HepG2 (cell line): ENCODE measurements around the gene RAB36.
"Not testable (repeated sequence)": the region's sequence is repeated elsewhere in the genome, so short reads cannot be mapped to it uniquely, and the experiment has no call there.

ENCODE experiments used
- CBX5 ChIP-seq: sonication (generic); formaldehyde crosslinking; IDR thresholded peaks from 2 replicates; pipeline ENCODE4 v1.4.0; 2020; ENCODE audit warnings: missing genetic modification reagents, borderline replicate concordance
- CTCF ChIP-seq: sonication (generic); formaldehyde crosslinking; IDR thresholded peaks from 2 replicates; pipeline ENCODE4 v1.5.0; 2020; ENCODE audit warnings: mild to moderate bottlenecking, missing genetic modification reagents, moderate library complexity
- ELK4 ChIP-seq: sonication (generic); formaldehyde crosslinking; IDR thresholded peaks from 2 replicates; pipeline ENCODE4 v1.9.0; 2021; ENCODE audit warnings: missing genetic modification reagents, borderline replicate concordance
- FOSL1 ChIP-seq: sonication (generic); formaldehyde crosslinking; IDR thresholded peaks from 2 replicates; pipeline ENCODE4 v1.9.0; 2021; ENCODE audit warnings: missing genetic modification reagents, borderline replicate concordance
- HOXA7 ChIP-seq: sonication (generic); formaldehyde crosslinking; IDR thresholded peaks from 2 replicates; pipeline ENCODE4 v1.8.1; 2022; ENCODE audit warnings: mild to moderate bottlenecking, missing genetic modification reagents, moderate library complexity
- MBNL3 ChIP-seq: fragments of 250-450 bp; sonication (Bioruptor Pico); conservative IDR thresholded peaks from 2 replicates; pipeline ENCODE4 v1.8.0; 2022; ENCODE audit warnings: mild to moderate bottlenecking, inconsistent platforms
- POLR2A ChIP-seq, 2 experiments: IDR thresholded peaks; 2 replicates each; pipeline ENCODE4 v1.6.1; 2011; ENCODE audit warnings: low read depth in 2 of 2, low read length in 2 of 2, mild to moderate bottlenecking in 1 of 2, moderate library complexity in 1 of 2; ENCODE audit not compliant: insufficient read depth in 1 of 2
- PTBP1 ChIP-seq: fragments of 200-400 bp; formaldehyde crosslinking; IDR thresholded peaks from 2 replicates; pipeline ENCODE4 v1.6.1; 2018; ENCODE audit warnings: low read length, low read depth; ENCODE audit not compliant: poor library complexity, severe bottlenecking
- SRF ChIP-seq: IDR thresholded peaks from 2 replicates; pipeline ENCODE4 v1.6.1; 2011; ENCODE audit warnings: mild to moderate bottlenecking, low read depth, low read length, moderate library complexity
- TCF7L2 ChIP-seq: IDR thresholded peaks from 2 replicates; pipeline ENCODE4 v1.6.1; 2011; ENCODE audit warnings: mild to moderate bottlenecking, low read depth, low read length, moderate library complexity
- ZBTB21 ChIP-seq: sonication (generic); formaldehyde crosslinking; IDR thresholded peaks from 2 replicates; pipeline ENCODE4 v1.4.0; 2020; ENCODE audit warnings: missing genetic modification reagents
- ZNF292 ChIP-seq: sonication (generic); formaldehyde crosslinking; IDR thresholded peaks from 2 replicates; pipeline ENCODE4 v1.8.1; 2022; ENCODE audit warnings: mild to moderate bottlenecking, low read depth, missing genetic modification reagents, borderline replicate concordance
- ZNF563 ChIP-seq: sonication (generic); formaldehyde crosslinking; IDR thresholded peaks from 2 replicates; pipeline ENCODE4 v1.8.0; 2022; ENCODE audit warnings: mild to moderate bottlenecking, moderate library complexity, missing genetic modification reagents
- ZNF614 ChIP-seq: IDR thresholded peaks from 2 replicates; pipeline ENCODE4 v1.6.1; 2018; ENCODE audit warnings: missing biosample characterization, missing genetic modification reagents, inconsistent platforms, borderline replicate concordance

GRCh38 chr22:23136991-23137390 lies 8.3 kb upstream of the RAB36 start:
- TF ChIP-seq ZNF614 (CRISPR knock-in tag); ZNF563 (CRISPR knock-in tag); POLR2A (IDR thresholded peaks at IDR 0.05; ENCODE audit: insufficient read depth in 1 of 2, low read depth in 2 of 2, low read length in 2 of 2); FOSL1 (CRISPR knock-in tag); HOXA7 (CRISPR knock-in tag); PTBP1; ZNF292; CBX5 (CRISPR knock-in tag); TCF7L2; CTCF (CRISPR knock-in tag); ELK4; MBNL3 (CRISPR knock-in tag); SRF; ZBTB21 (CRISPR knock-in tag): not testable (repeated sequence)
